Measurements from ENCODE around the gene LBH. TPM values are rescaled to one million over a fixed set of nuclear protein-coding genes. Genes with fewer than 3 reads are reported as not detected.

The LBH gene
- total RNA-seq, 1 experiment from 2014 or later, result 5.8 TPM

GRCh38 chr2:30257266-30258214 is 26.2 kb downstream of the LBH start:
- Histone ChIP-seq H3K4me3 (ENCODE audit: low read length) (no peak overlapping the region), H3K79me2 (ENCODE audit: low read length) (no peaks in the 10 kb centered on the region), H3K4me1 (ENCODE audit: insufficient read depth, low read length) (no peaks in the 10 kb centered on the region), H4K20me1 (ENCODE audit: low read length) (no peaks in the 10 kb centered on the region), H3K4me2 (ENCODE audit: low read length) (no peak overlapping the region), H3K36me3 (ENCODE audit: low read depth, low read length) (no peaks in the 10 kb centered on the region), H3K9ac (ENCODE audit: low read length) (no peak overlapping the region), H3K27ac (ENCODE audit: low read length) (no peak overlapping the region), H2AFZ (ENCODE audit: low read length) (no peak overlapping the region), H3K27me3 (ENCODE audit: low read length) (peaks cover 13% of the 10 kb centered on the region; the same call in 1 of the 2 replicates), H3K9me3 (ENCODE audit: low read length) (no peaks in the 10 kb centered on the region), H3K9me2 (replicated peaks; ENCODE audit: low read length) (no peaks in the 10 kb centered on the region), H3F3A (ENCODE audit: low read length, unreplicated experiment) (no peaks in the 10 kb centered on the region)
- ChIA-PET CTCF (interaction anchor here (0.6 kb wide), 1 partner anchor 53 kb away, joined by 7 read pairs; no protein-coding TSS in a partner anchor), POLR2A (ENCODE audit: unreplicated experiment) (no interaction called here)
- no peak for ATAC-seq
- DNase-seq, result no peak
- TF ChIP-seq CTCF (conservative IDR thresholded peaks at IDR 0.05; ENCODE audit: low read depth, low read length), result no peak
- intact Hi-C loops (cut with micrococcal nuclease), result no loop called here
- BruUV-seq (replicated peaks), result no TSS peak

- no TSS peak for BruUV-seq (replicated peaks)
- no peaks in the 10 kb centered on the region for H3K79me2 ChIP-seq (ENCODE audit: low read length)
- DNase-seq (no peak), ATAC-seq (no peak)
- H3F3A ChIP-seq (ENCODE audit: low read length, unreplicated experiment), result no peaks in the 10 kb centered on the region
- no peaks in the 10 kb centered on the region for H4K20me1 ChIP-seq (ENCODE audit: low read length)
- no peaks in the 10 kb centered on the region for H3K36me3 ChIP-seq (ENCODE audit: low read depth, low read length)
- no peak for TF ChIP-seq EZH2 (IDR thresholded peaks at IDR 0.05; ENCODE audit: low read length, unreplicated experiment)
- TF ChIP-seq CTCF (conservative IDR thresholded peaks at IDR 0.05; ENCODE audit: low read depth, low read length), result no peak
- TF ChIP-seq EZH2phosphoT487 (IDR thresholded peaks at IDR 0.05; ENCODE audit: borderline replicate concordance, low read length), result no peak
- H3K4me3 ChIP-seq (ENCODE audit: low read length), result no peak overlapping the region
- no peaks in the 10 kb centered on the region for H3K4me1 ChIP-seq (ENCODE audit: insufficient read depth, low read length)
- H3K27ac ChIP-seq (ENCODE audit: low read length), result no peak overlapping the region
- no peaks in the 10 kb centered on the region for H3K9me3 ChIP-seq (ENCODE audit: low read length)
- no peak overlapping the region for H2AFZ ChIP-seq (ENCODE audit: low read length)
- intact Hi-C loops (cut with micrococcal nuclease), result no loop called here
- peaks cover 13% of the 10 kb centered on the region; the same call in 1 of the 2 replicates for H3K27me3 ChIP-seq (ENCODE audit: low read length)
- ChIA-PET POLR2A (ENCODE audit: unreplicated experiment) (no interaction called here), CTCF (no interaction called here)
- H3K9ac ChIP-seq (ENCODE audit: low read length), result no peak overlapping the region
- no peak overlapping the region for H3K4me2 ChIP-seq (ENCODE audit: low read length)
- no peaks in the 10 kb centered on the region for H3K9me2 ChIP-seq (replicated peaks; ENCODE audit: low read length)
Observed at GRCh38 chr2:30259071-30259470, 27.7 kb downstream of the LBH start.
